Panc1 (cell line): ENCODE data around the gene NEO1.

Experiments
- POLR2AphosphoS5 ChIP-seq: IDR thresholded peaks from 2 replicates; pipeline ENCODE4 v1.6.1; 2012; ENCODE audit warnings: mild to moderate bottlenecking, low read depth, low read length, moderate library complexity
- SIN3A ChIP-seq: IDR thresholded peaks from 2 replicates; pipeline ENCODE4 v1.6.1; 2012; ENCODE audit warnings: low read depth, mild to moderate bottlenecking, low read length, moderate library complexity, borderline replicate concordance; ENCODE audit not compliant: insufficient read depth
- TCF7L2 ChIP-seq: IDR thresholded peaks from 2 replicates; pipeline ENCODE4 v1.6.1; 2011; ENCODE audit warnings: mild to moderate bottlenecking, low read depth, low read length, inconsistent platforms
- TF ChIP-seq, protein P1 (sequence below), 2 experiments: IDR thresholded peaks; 2 replicates each; pipeline ENCODE4 v1.6.1; 2011 to 2012; ENCODE audit warnings: low read depth in 2 of 2, control low read depth in 1 of 2, low read length in 1 of 2, mild to moderate bottlenecking in 1 of 2, moderate library complexity in 1 of 2; ENCODE audit not compliant: insufficient read depth in 1 of 2
- TF ChIP-seq, protein P2 (sequence below): fragments of 450-650 bp; IDR thresholded peaks from 2 replicates; pipeline ENCODE4 v1.5.1; 2017; ENCODE audit warnings: mild to moderate bottlenecking

DNA sequence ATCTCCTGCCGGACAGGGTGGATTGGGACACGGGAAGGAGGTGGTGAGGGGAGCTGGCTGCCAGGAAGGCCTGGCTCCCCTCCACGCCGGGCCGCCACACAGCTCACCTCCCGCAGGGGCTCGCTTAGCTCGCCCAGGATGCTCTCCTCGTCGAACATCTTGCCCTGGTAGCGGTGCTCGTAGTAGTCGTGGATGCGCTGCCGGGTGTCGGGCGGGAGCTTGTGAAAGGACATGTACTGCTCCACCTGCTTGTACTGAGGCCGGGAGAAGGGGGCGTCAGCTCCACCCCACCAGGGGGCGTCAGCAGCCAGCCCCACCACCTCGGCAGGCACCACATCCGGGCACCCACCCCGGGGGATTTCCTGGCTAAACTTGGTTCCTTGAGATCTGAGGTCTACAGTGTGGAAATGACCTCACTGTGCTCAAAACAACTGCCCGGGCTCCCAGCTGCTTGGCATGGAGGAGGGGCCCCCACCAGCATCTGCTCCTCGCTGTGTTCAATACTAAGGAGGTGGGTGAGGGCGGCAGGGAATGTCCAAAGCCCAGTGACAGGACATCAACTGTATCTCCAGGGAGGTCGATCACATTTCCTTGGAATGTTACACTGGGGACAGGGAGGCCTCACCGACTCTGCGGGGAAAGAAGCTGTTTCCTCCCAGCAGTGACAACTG lies 273.1 kb downstream of the NEO1 start:
- TF ChIP-seq, protein P1, sequence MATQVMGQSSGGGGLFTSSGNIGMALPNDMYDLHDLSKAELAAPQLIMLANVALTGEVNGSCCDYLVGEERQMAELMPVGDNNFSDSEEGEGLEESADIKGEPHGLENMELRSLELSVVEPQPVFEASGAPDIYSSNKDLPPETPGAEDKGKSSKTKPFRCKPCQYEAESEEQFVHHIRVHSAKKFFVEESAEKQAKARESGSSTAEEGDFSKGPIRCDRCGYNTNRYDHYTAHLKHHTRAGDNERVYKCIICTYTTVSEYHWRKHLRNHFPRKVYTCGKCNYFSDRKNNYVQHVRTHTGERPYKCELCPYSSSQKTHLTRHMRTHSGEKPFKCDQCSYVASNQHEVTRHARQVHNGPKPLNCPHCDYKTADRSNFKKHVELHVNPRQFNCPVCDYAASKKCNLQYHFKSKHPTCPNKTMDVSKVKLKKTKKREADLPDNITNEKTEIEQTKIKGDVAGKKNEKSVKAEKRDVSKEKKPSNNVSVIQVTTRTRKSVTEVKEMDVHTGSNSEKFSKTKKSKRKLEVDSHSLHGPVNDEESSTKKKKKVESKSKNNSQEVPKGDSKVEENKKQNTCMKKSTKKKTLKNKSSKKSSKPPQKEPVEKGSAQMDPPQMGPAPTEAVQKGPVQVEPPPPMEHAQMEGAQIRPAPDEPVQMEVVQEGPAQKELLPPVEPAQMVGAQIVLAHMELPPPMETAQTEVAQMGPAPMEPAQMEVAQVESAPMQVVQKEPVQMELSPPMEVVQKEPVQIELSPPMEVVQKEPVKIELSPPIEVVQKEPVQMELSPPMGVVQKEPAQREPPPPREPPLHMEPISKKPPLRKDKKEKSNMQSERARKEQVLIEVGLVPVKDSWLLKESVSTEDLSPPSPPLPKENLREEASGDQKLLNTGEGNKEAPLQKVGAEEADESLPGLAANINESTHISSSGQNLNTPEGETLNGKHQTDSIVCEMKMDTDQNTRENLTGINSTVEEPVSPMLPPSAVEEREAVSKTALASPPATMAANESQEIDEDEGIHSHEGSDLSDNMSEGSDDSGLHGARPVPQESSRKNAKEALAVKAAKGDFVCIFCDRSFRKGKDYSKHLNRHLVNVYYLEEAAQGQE (IDR thresholded peaks at IDR 0.05; ENCODE audit: insufficient read depth in 1 of 2, low read depth in 2 of 2, low read length in 1 of 2), result no peak
- TF ChIP-seq, protein P2, sequence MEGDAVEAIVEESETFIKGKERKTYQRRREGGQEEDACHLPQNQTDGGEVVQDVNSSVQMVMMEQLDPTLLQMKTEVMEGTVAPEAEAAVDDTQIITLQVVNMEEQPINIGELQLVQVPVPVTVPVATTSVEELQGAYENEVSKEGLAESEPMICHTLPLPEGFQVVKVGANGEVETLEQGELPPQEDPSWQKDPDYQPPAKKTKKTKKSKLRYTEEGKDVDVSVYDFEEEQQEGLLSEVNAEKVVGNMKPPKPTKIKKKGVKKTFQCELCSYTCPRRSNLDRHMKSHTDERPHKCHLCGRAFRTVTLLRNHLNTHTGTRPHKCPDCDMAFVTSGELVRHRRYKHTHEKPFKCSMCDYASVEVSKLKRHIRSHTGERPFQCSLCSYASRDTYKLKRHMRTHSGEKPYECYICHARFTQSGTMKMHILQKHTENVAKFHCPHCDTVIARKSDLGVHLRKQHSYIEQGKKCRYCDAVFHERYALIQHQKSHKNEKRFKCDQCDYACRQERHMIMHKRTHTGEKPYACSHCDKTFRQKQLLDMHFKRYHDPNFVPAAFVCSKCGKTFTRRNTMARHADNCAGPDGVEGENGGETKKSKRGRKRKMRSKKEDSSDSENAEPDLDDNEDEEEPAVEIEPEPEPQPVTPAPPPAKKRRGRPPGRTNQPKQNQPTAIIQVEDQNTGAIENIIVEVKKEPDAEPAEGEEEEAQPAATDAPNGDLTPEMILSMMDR, result no peak
- TF ChIP-seq TCF7L2, result no peak
- TF ChIP-seq POLR2AphosphoS5, result no peak
- no peak for TF ChIP-seq SIN3A
